ENCODE data around the gene EYA3.

DNA sequence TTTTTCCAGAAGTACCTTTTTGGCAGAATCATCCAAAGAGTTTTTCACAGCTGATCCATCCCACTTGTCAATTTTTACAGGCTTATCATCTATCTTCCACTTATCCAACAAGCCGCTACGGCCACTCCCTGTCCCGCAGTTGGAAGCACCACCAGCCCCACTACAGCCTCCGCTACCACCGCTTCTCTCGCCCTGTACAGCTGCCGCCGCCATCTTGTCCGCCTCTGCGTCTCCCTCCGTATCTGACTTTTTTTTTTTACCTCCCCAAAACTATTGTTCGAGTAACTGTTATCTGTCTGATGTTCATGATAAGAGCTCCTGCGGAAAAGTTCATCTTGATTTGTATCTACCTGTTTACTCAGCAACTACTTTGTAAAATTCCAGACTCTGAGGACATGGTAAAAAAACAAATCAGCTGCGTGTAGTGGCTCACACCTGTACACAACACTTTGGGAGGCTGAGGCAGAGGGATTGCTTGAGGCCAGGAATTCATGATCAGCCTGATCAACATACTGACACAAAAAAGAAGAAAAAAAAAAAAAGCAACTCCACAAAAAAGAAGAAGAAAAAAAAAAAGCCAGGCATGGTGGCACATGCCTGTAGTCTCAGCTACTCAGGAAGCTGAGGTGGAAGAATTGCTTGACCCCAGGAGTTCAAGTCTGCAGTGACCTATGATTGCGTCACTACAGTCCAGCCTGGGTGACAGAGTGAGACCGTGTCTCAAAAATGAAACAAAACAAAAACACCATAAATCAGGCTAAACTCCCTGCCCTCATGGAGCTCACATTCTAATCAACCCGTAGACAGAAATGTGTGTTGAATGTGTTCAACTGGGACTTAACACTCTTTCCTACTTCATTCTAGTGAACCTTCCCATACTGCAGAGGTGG lies 8.0 kb upstream of the EYA3 start:
- no peak for TF ChIP-seq ZNF8 (CRISPR knock-in tag; IDR thresholded peaks at IDR 0.05)
- TF ChIP-seq, protein P1, sequence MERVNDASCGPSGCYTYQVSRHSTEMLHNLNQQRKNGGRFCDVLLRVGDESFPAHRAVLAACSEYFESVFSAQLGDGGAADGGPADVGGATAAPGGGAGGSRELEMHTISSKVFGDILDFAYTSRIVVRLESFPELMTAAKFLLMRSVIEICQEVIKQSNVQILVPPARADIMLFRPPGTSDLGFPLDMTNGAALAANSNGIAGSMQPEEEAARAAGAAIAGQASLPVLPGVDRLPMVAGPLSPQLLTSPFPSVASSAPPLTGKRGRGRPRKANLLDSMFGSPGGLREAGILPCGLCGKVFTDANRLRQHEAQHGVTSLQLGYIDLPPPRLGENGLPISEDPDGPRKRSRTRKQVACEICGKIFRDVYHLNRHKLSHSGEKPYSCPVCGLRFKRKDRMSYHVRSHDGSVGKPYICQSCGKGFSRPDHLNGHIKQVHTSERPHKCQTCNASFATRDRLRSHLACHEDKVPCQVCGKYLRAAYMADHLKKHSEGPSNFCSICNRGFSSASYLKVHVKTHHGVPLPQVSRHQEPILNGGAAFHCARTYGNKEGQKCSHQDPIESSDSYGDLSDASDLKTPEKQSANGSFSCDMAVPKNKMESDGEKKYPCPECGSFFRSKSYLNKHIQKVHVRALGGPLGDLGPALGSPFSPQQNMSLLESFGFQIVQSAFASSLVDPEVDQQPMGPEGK (CRISPR knock-in tag; IDR thresholded peaks at IDR 0.05; ENCODE audit: borderline replicate concordance): no peak

Measured in SK-N-SH treated with all-trans-retinoic acid at 6 μM for 48 hours (cell line).